Measurements from ENCODE around the gene SPRR2A.
A peak's percentile ranks its signal among the peaks of the same experiment; 100 is the strongest.
"Not testable (repeated sequence)": the region's sequence is repeated elsewhere in the genome, so short reads cannot be mapped to it uniquely, and the experiment has no call there.

The SPRR2A gene

DNA sequence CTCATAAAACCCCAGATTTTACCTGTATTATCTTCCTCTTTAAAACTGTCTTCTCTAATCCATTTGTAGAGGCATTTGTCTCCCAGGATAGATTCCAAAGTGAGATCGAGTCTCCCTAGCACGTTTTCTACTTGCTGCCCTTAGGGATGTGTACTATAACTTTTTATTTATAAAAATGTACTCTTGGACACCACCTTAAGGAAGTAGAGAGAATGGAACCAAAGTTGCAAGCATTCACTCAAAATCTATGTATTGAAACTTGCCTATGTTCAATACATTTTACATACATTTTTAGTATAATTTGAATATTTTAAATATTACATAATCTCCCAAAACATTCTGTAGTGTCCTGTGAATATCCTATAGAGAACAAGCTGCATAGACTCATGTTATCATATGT is 842 bp upstream of the SPRR2A start:
- no peak for DNase-seq

DNA sequence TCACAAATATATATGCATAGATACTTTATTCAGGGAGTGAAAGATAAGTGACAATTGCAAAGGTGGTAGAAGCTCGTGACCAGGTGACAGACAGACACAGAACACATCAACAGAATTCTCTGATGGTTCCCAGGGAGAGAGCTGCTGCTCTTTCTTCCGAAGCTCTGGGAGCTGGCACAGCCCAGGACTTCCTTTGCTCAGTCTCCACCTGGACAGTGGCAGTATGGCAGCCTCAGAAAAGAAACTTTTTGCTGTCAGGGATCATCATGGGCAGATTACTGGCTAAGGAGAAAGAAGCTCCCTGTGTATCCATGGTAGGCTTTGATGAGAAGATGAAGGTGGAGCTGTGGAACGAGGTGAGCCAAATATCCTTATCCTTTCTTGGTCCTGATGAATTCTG is 1.2 kb downstream of the SPRR2A start:
- not testable (repeated sequence) for DNase-seq; H3K27me3 Mint-ChIP-seq (ENCODE audit: low read depth, poor library complexity); H3K27ac Mint-ChIP-seq; H3K4me1 Mint-ChIP-seq; H3K36me3 Mint-ChIP-seq (ENCODE audit: low read depth); H3K4me3 Mint-ChIP-seq
- peaks cover 21% of the 10 kb centered on the region for H3K9me3 Mint-ChIP-seq

More for the DNA sequence above, 842 bp upstream of the SPRR2A start:
- TF ChIP-seq, protein P1, sequence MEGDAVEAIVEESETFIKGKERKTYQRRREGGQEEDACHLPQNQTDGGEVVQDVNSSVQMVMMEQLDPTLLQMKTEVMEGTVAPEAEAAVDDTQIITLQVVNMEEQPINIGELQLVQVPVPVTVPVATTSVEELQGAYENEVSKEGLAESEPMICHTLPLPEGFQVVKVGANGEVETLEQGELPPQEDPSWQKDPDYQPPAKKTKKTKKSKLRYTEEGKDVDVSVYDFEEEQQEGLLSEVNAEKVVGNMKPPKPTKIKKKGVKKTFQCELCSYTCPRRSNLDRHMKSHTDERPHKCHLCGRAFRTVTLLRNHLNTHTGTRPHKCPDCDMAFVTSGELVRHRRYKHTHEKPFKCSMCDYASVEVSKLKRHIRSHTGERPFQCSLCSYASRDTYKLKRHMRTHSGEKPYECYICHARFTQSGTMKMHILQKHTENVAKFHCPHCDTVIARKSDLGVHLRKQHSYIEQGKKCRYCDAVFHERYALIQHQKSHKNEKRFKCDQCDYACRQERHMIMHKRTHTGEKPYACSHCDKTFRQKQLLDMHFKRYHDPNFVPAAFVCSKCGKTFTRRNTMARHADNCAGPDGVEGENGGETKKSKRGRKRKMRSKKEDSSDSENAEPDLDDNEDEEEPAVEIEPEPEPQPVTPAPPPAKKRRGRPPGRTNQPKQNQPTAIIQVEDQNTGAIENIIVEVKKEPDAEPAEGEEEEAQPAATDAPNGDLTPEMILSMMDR (IDR thresholded peaks at IDR 0.05), result no peak
- peaks cover 3% of the 10 kb centered on the region for H3K27me3 Mint-ChIP-seq (ENCODE audit: low read depth, poor library complexity)
- H3K9me3 Mint-ChIP-seq, result peaks cover 11% of the 10 kb centered on the region
- no peaks in the 10 kb centered on the region for H3K36me3 Mint-ChIP-seq (ENCODE audit: low read depth)
- no peaks in the 10 kb centered on the region for H3K4me1 Mint-ChIP-seq
- no peak overlapping the region for H3K27ac Mint-ChIP-seq
- H3K4me3 Mint-ChIP-seq, result no peak overlapping the region

DNA sequence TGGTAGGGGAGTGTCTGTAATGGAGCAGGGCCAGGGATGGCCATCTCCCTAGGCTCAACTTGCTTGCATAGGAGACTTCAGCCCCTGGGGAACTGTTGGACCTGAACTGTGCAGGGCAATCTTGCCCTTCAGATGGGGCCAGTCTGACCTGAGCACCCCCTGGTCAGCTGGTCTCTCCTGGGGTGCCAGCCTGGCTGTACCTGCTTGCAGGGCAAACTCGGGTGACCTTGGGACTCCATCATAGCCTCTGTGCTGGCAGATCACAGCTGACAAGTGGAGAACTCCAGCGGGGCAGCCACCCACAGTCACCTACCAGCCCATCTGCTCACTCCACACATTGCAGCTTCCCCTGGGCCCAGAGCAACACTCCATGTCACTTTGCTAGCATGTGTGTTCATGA is 8.1 kb downstream of the SPRR2A start:
- H3K27ac Mint-ChIP-seq, result no peak overlapping the region
- peaks cover 46% of the 10 kb centered on the region for H3K9me3 Mint-ChIP-seq
- no peaks in the 10 kb centered on the region for H3K4me1 Mint-ChIP-seq
- peaks cover 4% of the 10 kb centered on the region for H3K27me3 Mint-ChIP-seq (ENCODE audit: low read depth, poor library complexity)
- no peak for DNase-seq
- TF ChIP-seq, protein P1 (IDR thresholded peaks at IDR 0.05), result no peak
- H3K36me3 Mint-ChIP-seq (ENCODE audit: low read depth), result no peaks in the 10 kb centered on the region
- no peak overlapping the region for H3K4me3 Mint-ChIP-seq

DNA sequence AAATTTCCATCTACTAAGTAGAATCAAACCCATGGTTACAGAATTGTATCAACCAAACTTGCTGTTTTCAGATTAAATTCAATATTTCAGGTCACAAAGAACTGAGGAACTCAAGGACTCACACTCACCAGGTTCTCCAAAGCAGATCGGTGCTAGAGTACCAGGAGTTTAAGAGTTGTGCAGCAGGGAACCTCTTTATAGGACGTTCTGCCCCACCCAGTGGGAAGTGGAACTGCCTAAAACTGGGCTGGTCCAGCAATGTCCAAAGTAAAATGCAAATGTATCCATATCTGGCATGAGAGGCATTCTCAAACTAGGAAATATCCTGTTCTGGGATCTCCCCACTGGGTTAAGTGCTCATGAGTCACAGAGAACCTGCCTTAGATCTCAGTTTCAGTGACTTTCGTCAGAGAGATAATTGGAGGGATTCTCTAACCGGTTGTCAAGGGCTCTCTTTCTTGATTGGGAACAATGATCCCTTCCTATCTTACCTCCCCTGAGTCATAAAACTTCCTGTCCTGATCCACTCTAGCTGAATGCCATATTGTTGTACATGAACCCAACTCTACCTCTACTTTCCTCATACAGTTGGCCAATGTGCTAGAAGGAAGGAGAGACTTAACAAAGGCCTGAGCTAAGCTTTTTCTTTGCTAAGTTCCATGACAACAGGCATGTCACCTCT is 16.2 kb downstream of the SPRR2A start, which contains the start of gene SPRR2D:
SPRR2D (minus strand) TSS at position 171 of the 682 bp plus-strand sequence. CDS start 774 bp downstream, outside the sequence.
- no peaks in the 10 kb centered on the region for H3K36me3 Mint-ChIP-seq (ENCODE audit: low read depth)
- no peaks in the 10 kb centered on the region for H3K4me1 Mint-ChIP-seq
- no peak for DNase-seq
- peaks cover 10% of the 10 kb centered on the region for H3K9me3 Mint-ChIP-seq
- no peak within 1 kb of the TSS for H3K27ac Mint-ChIP-seq
- TF ChIP-seq, protein P1 (IDR thresholded peaks at IDR 0.05), result no peak
- H3K27me3 Mint-ChIP-seq (ENCODE audit: low read depth, poor library complexity), result peaks cover 4% of the 10 kb centered on the region
- H3K4me3 Mint-ChIP-seq, result no peak within 1 kb of the TSS

DNA sequence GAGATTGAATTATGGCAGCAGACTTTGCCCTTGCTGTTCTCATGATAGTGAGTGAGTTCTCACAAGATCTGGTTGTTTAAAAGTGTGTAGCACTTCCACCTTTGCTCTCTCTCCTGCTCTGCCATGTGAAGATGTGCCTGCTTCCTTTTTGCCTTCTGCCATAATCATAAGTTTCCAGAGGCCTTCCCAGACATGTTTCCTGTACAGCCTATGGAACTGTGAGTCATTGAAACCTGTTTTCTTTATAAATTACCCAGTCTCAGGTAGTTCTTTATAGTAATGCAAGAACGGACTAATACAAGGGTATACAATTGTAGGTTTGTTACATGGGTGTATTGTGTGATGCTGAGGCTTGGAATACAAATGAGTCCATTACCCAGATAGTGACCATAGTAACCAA is 22.1 kb downstream of the SPRR2A start:
- TF ChIP-seq, protein P1 (IDR thresholded peaks at IDR 0.05), result no peak
- Mint-ChIP-seq H3K4me3 (no peak overlapping the region), H3K4me1 (no peaks in the 10 kb centered on the region), H3K36me3 (ENCODE audit: low read depth) (no peaks in the 10 kb centered on the region), H3K27me3 (ENCODE audit: low read depth, poor library complexity) (peaks cover 7% of the 10 kb centered on the region), H3K27ac (no peak overlapping the region), H3K9me3 (peaks cover 9% of the 10 kb centered on the region)
- DNase-seq, result no peak

DNA sequence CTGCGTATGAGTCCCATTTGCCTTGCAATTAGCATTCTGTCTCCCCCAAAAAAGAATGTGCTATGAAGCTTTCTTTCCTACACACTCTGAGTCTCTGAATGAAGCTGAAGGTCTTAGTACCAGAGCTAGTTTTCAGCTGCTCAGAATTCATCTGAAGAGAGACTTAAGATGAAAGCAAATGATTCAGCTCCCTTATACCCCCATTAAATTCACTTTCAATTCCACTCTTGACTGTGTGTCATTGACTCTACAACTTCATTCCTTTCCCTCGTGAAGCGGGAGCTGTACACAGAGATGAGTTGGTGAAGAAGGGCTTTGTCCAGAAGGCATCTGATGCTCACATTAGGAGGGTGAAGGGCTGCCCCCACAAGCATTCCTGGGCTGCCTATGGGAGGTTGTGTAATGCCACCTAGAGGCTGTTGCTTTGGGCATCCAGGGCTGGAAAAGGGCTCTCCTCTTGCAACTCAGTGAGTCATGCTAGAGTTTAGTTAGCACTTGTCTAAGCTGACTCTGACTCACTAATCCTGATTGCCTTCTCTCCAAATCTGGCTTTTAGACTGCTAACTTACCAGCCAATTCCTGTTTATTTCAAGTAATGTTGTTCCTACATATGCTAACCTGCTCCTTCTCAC is 24.5 kb downstream of the SPRR2A start:
- no peaks in the 10 kb centered on the region for H3K36me3 Mint-ChIP-seq (ENCODE audit: low read depth)
- H3K4me3 Mint-ChIP-seq, result no peak overlapping the region
- peaks cover 15% of the 10 kb centered on the region for H3K9me3 Mint-ChIP-seq
- peaks cover 7% of the 10 kb centered on the region for H3K27me3 Mint-ChIP-seq (ENCODE audit: low read depth, poor library complexity)
- no peaks in the 10 kb centered on the region for H3K4me1 Mint-ChIP-seq
- no peak overlapping the region for H3K27ac Mint-ChIP-seq
- TF ChIP-seq, protein P1 (IDR thresholded peaks at IDR 0.05), result no peak
- peak; percentile 30 for DNase-seq

All from nephron progenitor cell (in vitro differentiated cells).